ENCODE results near the gene FBXW11.
"Not testable (repeated sequence)": the region's sequence is repeated elsewhere in the genome, so short reads cannot be mapped to it uniquely, and the experiment has no call there.

The FBXW11 gene

GRCh38 chr5:171931163-171931562, 75.3 kb downstream of the FBXW11 start:
- in situ Hi-C loops (cut with HindIII; ENCODE audit: low sequenced_read_pairs): no loop called here
- DNase-seq (ENCODE audit: low read depth): no peak
- H3K4me3 ChIP-seq (ENCODE audit: low read depth, low read length): no peak overlapping the region
- TF ChIP-seq CTCF (IDR thresholded peaks at IDR 0.05; ENCODE audit: low read depth, low read length, missing control alignments): no peak

- no peak for DNase-seq (ENCODE audit: low read depth)
- in situ Hi-C loops (cut with HindIII; ENCODE audit: low sequenced_read_pairs): no loop called here
- H3K4me3 ChIP-seq (ENCODE audit: low read depth, low read length): no peak overlapping the region
- TF ChIP-seq CTCF (IDR thresholded peaks at IDR 0.05; ENCODE audit: low read depth, low read length, missing control alignments): peak; percentile 51
These were observed 79.0 kb downstream of the FBXW11 start for GRCh38 chr5:171927345-171927941.

- DNase-seq (ENCODE audit: low read depth): no peak
- no peak for TF ChIP-seq CTCF (IDR thresholded peaks at IDR 0.05; ENCODE audit: low read depth, low read length, missing control alignments)
- in situ Hi-C loops (cut with HindIII; ENCODE audit: low sequenced_read_pairs): no loop called here
- H3K4me3 ChIP-seq (ENCODE audit: low read depth, low read length): no peak overlapping the region
These were observed 80.1 kb downstream of the FBXW11 start for GRCh38 chr5:171926311-171926710.

GRCh38 chr5:171924493-171925122, 81.8 kb downstream of the FBXW11 start:
- no peak overlapping the region for H3K4me3 ChIP-seq (ENCODE audit: low read depth, low read length)
- no peak for DNase-seq (ENCODE audit: low read depth)
- in situ Hi-C loops (cut with HindIII; ENCODE audit: low sequenced_read_pairs): no loop called here
- no peak for TF ChIP-seq CTCF (IDR thresholded peaks at IDR 0.05; ENCODE audit: low read depth, low read length, missing control alignments)

GRCh38 chr5:171920765-171921391, 85.6 kb downstream of the FBXW11 start:
- TF ChIP-seq CTCF (IDR thresholded peaks at IDR 0.05; ENCODE audit: low read depth, low read length, missing control alignments): no peak
- DNase-seq (ENCODE audit: low read depth): no peak
- in situ Hi-C loops (cut with HindIII; ENCODE audit: low sequenced_read_pairs): no loop called here
- no peak overlapping the region for H3K4me3 ChIP-seq (ENCODE audit: low read depth, low read length)

- DNase-seq (ENCODE audit: low read depth); H3K4me3 ChIP-seq (ENCODE audit: low read depth, low read length); in situ Hi-C loops (cut with HindIII; ENCODE audit: low sequenced_read_pairs): not testable (repeated sequence)
These were observed 90.7 kb downstream of the FBXW11 start for GRCh38 chr5:171915700-171916099.

GRCh38 chr5:171914726-171915338, 91.6 kb downstream of the FBXW11 start:
- no peak for DNase-seq (ENCODE audit: low read depth)
- in situ Hi-C loops (cut with HindIII; ENCODE audit: low sequenced_read_pairs): no loop called here
- H3K4me3 ChIP-seq (ENCODE audit: low read depth, low read length): no peak overlapping the region
- TF ChIP-seq CTCF (IDR thresholded peaks at IDR 0.05; ENCODE audit: low read depth, low read length, missing control alignments): no peak
